Liver (tissue), 9 donors: ENCODE results near the gene PHACTR4. TPM values are rescaled to one million over a fixed set of nuclear protein-coding genes. Genes with fewer than 3 reads are reported as not detected.
"Not testable (repeated sequence)": the region's sequence is repeated elsewhere in the genome, so short reads cannot be mapped to it uniquely, and the experiment has no call there.

ENCODE experiments used
- DNase-seq: peaks from one replicate; pipeline ENCODE4 v3.0.0-alpha.2; 2017; ENCODE audit warnings: low spot score
- H3K27ac ChIP-seq, 2 donors: one replicate each; pipeline ENCODE4 v1.7.0; 2013; ENCODE audit warnings: inconsistent platforms in 2 of 2, low read length in 2 of 2, control low read depth in 1 of 2, low read depth in 1 of 2, mild to moderate bottlenecking in 1 of 2
- H3K27me3 ChIP-seq, 4 donors: one replicate each; pipeline versions ENCODE4 v1.6.1 to v1.7.0; 2013; ENCODE audit warnings: low read length in 3 of 4, inconsistent platforms in 1 of 4, mild to moderate bottlenecking in 1 of 4, moderate library complexity in 1 of 4; ENCODE audit not compliant: control insufficient read depth in 4 of 4, insufficient read depth in 4 of 4
- H3K36me3 ChIP-seq, 4 donors: one replicate each; pipeline versions ENCODE4 v1.6.1 to v1.7.0; 2013; ENCODE audit warnings: low read length in 3 of 4, mild to moderate bottlenecking in 3 of 4, low read depth in 1 of 4, moderate library complexity in 1 of 4; ENCODE audit not compliant: control insufficient read depth in 4 of 4, insufficient read depth in 3 of 4
- H3K4me1 ChIP-seq, 4 donors: one replicate each; pipeline versions ENCODE4 v1.6.1 to v1.7.0; 2013; ENCODE audit warnings: low read length in 3 of 4, mild to moderate bottlenecking in 3 of 4, moderate library complexity in 1 of 4; ENCODE audit not compliant: control insufficient read depth in 4 of 4, insufficient read depth in 4 of 4
- H3K4me3 ChIP-seq, 3 donors: one replicate each; pipeline versions ENCODE4 v1.6.1 to v1.7.0; 2013; ENCODE audit warnings: low read length in 3 of 3, control low read depth in 1 of 3, low read depth in 1 of 3, mild to moderate bottlenecking in 1 of 3
- H3K9ac ChIP-seq, 2 donors: one replicate each; pipeline ENCODE4 v1.7.0; 2013; ENCODE audit warnings: low read length in 2 of 2, mild to moderate bottlenecking in 2 of 2, moderate library complexity in 2 of 2, control low read depth in 1 of 2, low read depth in 1 of 2
- H3K9me3 ChIP-seq, 4 donors: one replicate each; pipeline versions ENCODE4 v1.6.1 to v1.7.0; 2013; ENCODE audit warnings: low read length in 3 of 4; ENCODE audit not compliant: control insufficient read depth in 4 of 4
- ATF3 ChIP-seq: IDR thresholded peaks from 2 replicates; pipeline ENCODE4 v1.6.1; 2016; ENCODE audit warnings: antibody characterized with exemption
- CTCF ChIP-seq: fragments of 150-350 bp; IDR thresholded peaks from 2 replicates; pipeline ENCODE4 v1.5.1; 2017; ENCODE audit warnings: improper control_type of control experiment, low read depth, low read length; ENCODE audit not compliant: missing input control
- EGR1 ChIP-seq, 2 donors: IDR thresholded peaks; 2 replicates each; pipeline ENCODE4 v1.6.1; 2016 to 2018; ENCODE audit warnings: antibody characterized with exemption in 2 of 2, low read depth in 2 of 2
- MAX ChIP-seq: IDR thresholded peaks from 2 replicates; pipeline ENCODE4 v1.6.1; 2016; ENCODE audit warnings: antibody characterized with exemption
- REST ChIP-seq: IDR thresholded peaks from 2 replicates; pipeline ENCODE4 v1.6.1; 2016; ENCODE audit warnings: antibody characterized with exemption, mild to moderate bottlenecking
- SP1 ChIP-seq: IDR thresholded peaks from 2 replicates; pipeline ENCODE4 v1.6.1; 2018; ENCODE audit warnings: antibody characterized with exemption, mild to moderate bottlenecking
- TAF1 ChIP-seq: conservative IDR thresholded peaks from 2 replicates; pipeline ENCODE4 v1.6.1; 2016; ENCODE audit warnings: antibody characterized with exemption, mild to moderate bottlenecking
- YY1 ChIP-seq: IDR thresholded peaks from 2 replicates; pipeline ENCODE4 v1.6.1; 2016; ENCODE audit warnings: antibody characterized with exemption, mild to moderate bottlenecking
- ZBTB33 ChIP-seq: IDR thresholded peaks from 2 replicates; pipeline ENCODE4 v1.6.1; 2016; ENCODE audit warnings: antibody characterized with exemption
- WGBS: extraction: QIAGEN DNeasy Blood & Tissue Kit; methylation state at CpG from one replicate; pipeline ENCODE4 v1.1.7; 2013; 5-methylcytosine and 5-hydroxymethylcytosine counted together
- polyA plus RNA-seq, 2 donors: library from polyadenylated mRNA; stranded (reverse) in 1 of 2; unstranded in 1 of 2; fragments of 200-250 nt in 1 of 2; fragments of >200 nt in 1 of 2; fragmentation: Nextera tagmentation in 1 of 2; extraction: Ambion mirVana in 1 of 2; gene quantifications; one replicate each; pipeline versions ENCODE4 v1.2.1 to v1.2.3, GENCODE V29; 2013 to 2015
- total RNA-seq, 2 donors: library from RNA; depleted of rRNA; stranded (reverse); fragments of >200 nt; gene quantifications; one replicate each; pipeline ENCODE4 v1.2.3, GENCODE V29; 2014
- donor health status: healthy.
- donor health status: healthy.
- donor health status: healthy.
- donor health status: healthy.
- donor health status: healthy.

PHACTR4 gene
- total and polyA plus RNA-seq, 4 donors: 8.9 to 22.6 (median 10.8) TPM

GRCh38 chr1:28512058-28512611, 142.6 kb downstream of the PHACTR4 start:
- H3K9ac ChIP-seq: no peak overlapping the region
- WGBS: 88% methylated on average over 7 of the region's 7 CpGs
- H3K27me3 ChIP-seq: no peaks in the 10 kb centered on the region
- TF ChIP-seq ZBTB33: no peak
- no peak for TF ChIP-seq REST
- no peak for TF ChIP-seq ATF3
- no peak for TF ChIP-seq EGR1 (IDR thresholded peaks at IDR 0.05; ENCODE audit: low read depth in 2 of 2)
- no peak for TF ChIP-seq TAF1
- no peak overlapping the region for H3K27ac ChIP-seq
- H3K4me3 ChIP-seq: no peak overlapping the region
- H3K36me3 ChIP-seq: peaks cover 8 to 43% (median 35%) of the 10 kb centered on the region in 4 donors
- H3K9me3 ChIP-seq: no peaks in the 10 kb centered on the region
- H3K4me1 ChIP-seq: peaks cover 7 to 27% (median 14%) of the 10 kb centered on the region in 4 donors
- no peak for DNase-seq

- H3K9me3 ChIP-seq, DNase-seq, H3K27me3 ChIP-seq, H3K4me3 ChIP-seq, H3K27ac ChIP-seq, H3K9ac ChIP-seq: not testable (repeated sequence)
- Histone ChIP-seq H3K4me1 (peaks cover 4 to 25% (median 14%) of the 10 kb centered on the region in 4 donors), H3K36me3 (peaks cover 7 to 31% (median 19%) of the 10 kb centered on the region in 4 donors)
- WGBS: 95% methylated on average over 13 of the region's 13 CpGs
These were observed 144.9 kb downstream of the PHACTR4 start for GRCh38 chr1:28514445-28514933.

GRCh38 chr1:28516518-28516956, 147.0 kb downstream of the PHACTR4 start:
- Histone ChIP-seq H3K9ac (no peak overlapping the region), H3K9me3 (no peaks in the 10 kb centered on the region), H3K4me1 (peaks cover 4 to 18% (median 11%) of the 10 kb centered on the region in 4 donors), H3K27ac (no peak overlapping the region), H3K36me3 (peaks cover 0 to 15% (median 3%) of the 10 kb centered on the region in 4 donors), H3K27me3 (no peaks in the 10 kb centered on the region), H3K4me3 (no peak overlapping the region)
- no peak for DNase-seq
- no peak for TF ChIP-seq SP1
- no peak for TF ChIP-seq CTCF
- TF ChIP-seq MAX: no peak
- no peak for TF ChIP-seq YY1
- TF ChIP-seq ATF3: no peak
- no peak for TF ChIP-seq ZBTB33
- 95% methylated on average over 1 of the region's 1 CpG for WGBS
